Measurements from ENCODE around the gene NADK.

GRCh38 chr1:1809489-1809888, 31.2 kb upstream of the NADK start:
- TF ChIP-seq CTCF (IDR thresholded peaks at IDR 0.05; ENCODE audit: low read depth, low read length, poor library complexity, severe bottlenecking), result no peak
- no peak for TF ChIP-seq EZH2phosphoT487 (IDR thresholded peaks at IDR 0.05; ENCODE audit: borderline replicate concordance, low read length)
